K562 (cell line): ENCODE results near the gene MAB21L4. TPM values are rescaled to one million over a fixed set of nuclear protein-coding genes. Genes with fewer than 3 reads are reported as not detected.

Experiments used
- ATAC-seq: fragments of 200-7000 bp; cut with Tn5 transposase; 3 replicates; pipeline ENCODE4 v1.9.1; 2020; ENCODE audit warnings: moderate library complexity
- BruUV-seq: library from RNA; stranded (reverse); fragments of 400-500 nt; replicated peaks from 2 replicates; lab custom pipeline; 2021; lab: Mats Ljungman, UMichigan
- CTCF ChIA-PET: fragments of 300-600 bp; formaldehyde crosslinking; extraction: SDS; loops from one replicate; lab custom pipeline; 2021; ENCODE audit warnings: low intra/inter-chr PET ratio; lab: Yijun Ruan, JAX
- POLR2A ChIA-PET: fragments of 300-600, 350-650 bp; sonication (Branson Sonifier 250); formaldehyde crosslinking; extraction: SDS; loops from one replicate; lab custom pipeline; 2021; ENCODE audit warnings: antibody characterized with exemption, inconsistent platforms; lab: Yijun Ruan, JAX
- DNase-seq, 4 experiments: peaks; one replicate each; pipeline versions ENCODE4 v3.0.0 to v3.0.0-alpha.2; 2011 to 2018; ENCODE audit warnings: low spot score in 3 of 4, mixed read lengths in 3 of 4; ENCODE audit errors: extremely low read depth in 1 of 4
- FAIRE-seq: peaks from 2 replicates; lab custom pipeline; 2011; peaks lifted over from hg19 to GRCh38; lab: Jason Lieb, UNC
- H2AFZ ChIP-seq: 2 replicates; pipeline ENCODE4 v1.6.0; 2011; ENCODE audit warnings: low read depth, low read length, control low read depth, inconsistent platforms
- H3K27ac ChIP-seq: fragments of 200-600 bp; 3 replicates; pipeline ENCODE4 v1.8.0; 2011; ENCODE audit warnings: low read depth, mild to moderate bottlenecking, control low read depth, inconsistent platforms, low read length, moderate library complexity, mixed read lengths; ENCODE audit errors: extremely low read depth
- H3K27me3 ChIP-seq, 2 experiments: fragments of 300-600 bp in 1 of 2; 2 replicates in 1 of 2; 3 replicates in 1 of 2; pipeline versions ENCODE4 v1.6.0 to v1.8.0; 2011; ENCODE audit warnings: inconsistent platforms in 2 of 2, low read length in 2 of 2, mild to moderate bottlenecking in 1 of 2, mixed read lengths in 1 of 2, moderate library complexity in 1 of 2; ENCODE audit not compliant: control insufficient read depth in 2 of 2, insufficient read depth in 2 of 2
- H3K36me3 ChIP-seq: fragments of 300-600 bp; 3 replicates; pipeline ENCODE4 v1.8.0; 2011; ENCODE audit warnings: mild to moderate bottlenecking, low read length, inconsistent platforms; ENCODE audit not compliant: control insufficient read depth, insufficient read depth
- H3K4me1 ChIP-seq, 2 experiments: fragments of 200-600 bp in 1 of 2; replicated peaks in 1 of 2; 2 replicates in 1 of 2; 3 replicates in 1 of 2; pipeline versions ENCODE4 v1.5.1 to v1.8.0; 2011; ENCODE audit warnings: inconsistent platforms in 2 of 2, low read length in 2 of 2, mild to moderate bottlenecking in 1 of 2, mixed read lengths in 1 of 2, moderate library complexity in 1 of 2; ENCODE audit not compliant: control insufficient read depth in 2 of 2, insufficient read depth in 2 of 2
- H3K4me2 ChIP-seq: 2 replicates; pipeline ENCODE4 v1.6.1; 2011; ENCODE audit warnings: low read length, control low read depth, inconsistent platforms, mixed read lengths; ENCODE audit not compliant: insufficient read depth
- H3K4me3 ChIP-seq: fragments of 200-600 bp; sonication (generic), shearing (Covaris generic); 2 replicates; pipeline ENCODE4 v1.5.1; 2016; ENCODE audit warnings: control low read depth, inconsistent platforms
- H3K79me2 ChIP-seq: fragments of 200-600 bp; 3 replicates; pipeline ENCODE4 v1.8.0; 2011; ENCODE audit warnings: low read length, inconsistent platforms; ENCODE audit not compliant: control insufficient read depth, insufficient read depth
- H3K9ac ChIP-seq, 2 experiments: 2 replicates each; pipeline versions ENCODE4 v1.6.0 to v1.6.1; 2011; ENCODE audit warnings: low read depth in 2 of 2, low read length in 2 of 2, control low read depth in 1 of 2, inconsistent platforms in 1 of 2, mild to moderate bottlenecking in 1 of 2, mixed read lengths in 1 of 2; ENCODE audit not compliant: insufficient read depth in 1 of 2
- H3K9me1 ChIP-seq: one replicate; pipeline ENCODE4 v1.6.0; 2011; ENCODE audit warnings: inconsistent platforms, mild to moderate bottlenecking, low read length, moderate library complexity; ENCODE audit not compliant: control insufficient read depth, insufficient read depth
- H3K9me3 ChIP-seq: replicated peaks from 2 replicates; pipeline ENCODE4 v1.5.1; 2011; ENCODE audit warnings: low read depth, low read length, inconsistent platforms; ENCODE audit not compliant: control insufficient read depth, insufficient read depth
- H4K20me1 ChIP-seq: replicated peaks from 2 replicates; pipeline ENCODE4 v1.6.1; 2011; ENCODE audit warnings: low read length, inconsistent platforms, mixed read lengths; ENCODE audit not compliant: control insufficient read depth, insufficient read depth
- FOXM1 ChIP-seq, 2 experiments: fragments of 450-650 bp in 1 of 2; sonication (generic) in 1 of 2; formaldehyde crosslinking in 1 of 2; IDR thresholded peaks; 2 replicates each; pipeline versions ENCODE4 v1.6.1 to v1.9.0; 2017 to 2022; ENCODE audit warnings: low read depth in 2 of 2, mild to moderate bottlenecking in 2 of 2, missing genetic modification reagents in 1 of 2, moderate library complexity in 1 of 2
- KDM5B ChIP-seq: fragments of 200-600 bp; sonication (generic); IDR thresholded peaks from 2 replicates; pipeline ENCODE4 v1.6.1; 2012; ENCODE audit warnings: low read depth, mild to moderate bottlenecking, moderate library complexity, low read length, control low read depth, inconsistent platforms; ENCODE audit not compliant: insufficient replicate concordance
- NFXL1 ChIP-seq: fragments of 450-650 bp; formaldehyde crosslinking; IDR thresholded peaks from 2 replicates; pipeline ENCODE4 v1.4.0; 2021; ENCODE audit warnings: mild to moderate bottlenecking
- SRSF7 ChIP-seq: fragments of 200-400 bp; formaldehyde crosslinking; optimal IDR thresholded peaks from 2 replicates; pipeline ENCODE3; 2017; ENCODE audit warnings: mild to moderate bottlenecking, low read depth, low read length
- ZNF41 ChIP-seq: fragments of 250-450 bp; sonication (Bioruptor Pico); conservative IDR thresholded peaks from 2 replicates; pipeline ENCODE4 v1.4.0; 2020; ENCODE audit warnings: mild to moderate bottlenecking
- ZNF778 ChIP-seq: fragments of 450-650 bp; formaldehyde crosslinking; IDR thresholded peaks from 2 replicates; pipeline ENCODE4 v1.4.0; 2020; ENCODE audit warnings: mild to moderate bottlenecking, moderate library complexity
- WGBS: fragments of 100-300 bp; shearing (Covaris generic); methylation state at CpG from one replicate; pipeline ENCODE4 v1.1.6; 2016; ENCODE audit warnings: low coverage, mixed read lengths; ENCODE audit not compliant: insufficient coverage; ENCODE audit errors: missing lambda C conversion rate; 5-methylcytosine and 5-hydroxymethylcytosine counted together
- in situ Hi-C: fragments of 300-500 bp; cut with MboI; formaldehyde crosslinking; loops from 4 replicates; pipeline ENCODE4 v1.15.0; 2018; ENCODE audit warnings: inconsistent platforms, mixed read lengths
- intact Hi-C: fragments of 100-400 bp; cut with micrococcal nuclease; formaldehyde crosslinking; loops from 2 replicates; pipeline ENCODE4 v1.14.2; 2022
- polyA plus RNA-seq, 8 experiments: library from polyadenylated mRNA; depleted of rRNA in 4 of 8; stranded (reverse) in 5 of 8; unstranded in 3 of 8; fragments of >200 nt; fragmentation: Nextera tagmentation in 2 of 8; fragmentation: Illumina TruSeq in 1 of 8; extraction: Ambion mirVana in 2 of 8; extraction: Trizol in 1 of 8; gene quantifications; 2 replicates each; pipeline versions ENCODE4 v1.2.1 to v1.2.3, GENCODE V29; 2011 to 2014; ENCODE audit warnings: inconsistent platforms in 1 of 8, missing spikeins in 1 of 8
- total RNA-seq, 7 experiments: library from RNA; depleted of rRNA in 6 of 7; stranded (reverse); fragments of >200 nt in 6 of 7; fragmentation: Illumina TruSeq in 2 of 7; extraction: Trizol in 2 of 7; gene quantifications; 2 replicates each; pipeline versions ENCODE4 v1.2.1 to v1.2.3, GENCODE V29; 2011 to 2021; ENCODE audit warnings: low replicate concordance in 1 of 7
- TF ChIP-seq, protein P1 (sequence below), 2 experiments: fragments of 450-650 bp; IDR thresholded peaks; 2 replicates each; pipeline ENCODE4 v1.6.1; 2016; ENCODE audit warnings: mild to moderate bottlenecking in 2 of 2, borderline replicate concordance in 1 of 2, low read depth in 1 of 2, moderate library complexity in 1 of 2
- TF ChIP-seq, protein P2 (sequence below): IDR thresholded peaks from 3 replicates; pipeline ENCODE4 v1.6.1; 2011; ENCODE audit warnings: borderline replicate concordance, mild to moderate bottlenecking; ENCODE audit not compliant: insufficient read length, insufficient read depth
- TF ChIP-seq, protein P3 (sequence below): sonication (generic); formaldehyde crosslinking; IDR thresholded peaks from 2 replicates; pipeline ENCODE4 v1.8.0; 2022; ENCODE audit warnings: mild to moderate bottlenecking, missing genetic modification reagents
- TF ChIP-seq, protein P4 (sequence below): sonication (generic); formaldehyde crosslinking; IDR thresholded peaks from 2 replicates; pipeline ENCODE4 v1.8.1; 2023; ENCODE audit warnings: mild to moderate bottlenecking, missing genetic modification reagents

The MAB21L4 gene
- total and polyA plus RNA-seq, 9 of the 15 experiments (the other 6 are each of a cell fraction or from before 2014, with no cell fraction given) = 0.03 TPM; not detected in 8

DNA sequence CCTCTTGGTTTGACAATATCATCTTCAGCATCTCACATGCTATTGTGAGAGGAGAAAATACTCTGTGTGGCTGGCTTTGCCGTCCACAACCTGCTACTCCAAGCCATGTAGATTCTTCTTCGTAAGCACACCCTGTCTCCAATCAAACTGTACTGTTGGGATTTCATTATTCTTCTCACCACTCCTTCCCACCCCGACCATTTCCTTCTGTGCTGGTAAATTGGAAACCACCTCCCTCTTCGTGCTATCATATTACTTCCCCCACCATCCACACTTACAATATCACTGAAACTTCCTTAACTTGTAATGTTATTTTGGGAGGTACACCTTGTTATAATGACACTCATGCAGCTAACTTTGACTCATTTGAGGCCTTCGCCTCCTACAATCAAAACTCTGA, 30.6 kb downstream of the MAB21L4 start:
- Histone ChIP-seq H3K9me1 (no peaks in the 10 kb centered on the region), H3K9ac (no peak overlapping the region), H3K36me3 (no peaks in the 10 kb centered on the region), H3K9me3 (no peaks in the 10 kb centered on the region), H3K4me3 (no peak overlapping the region), H3K27ac (no peak overlapping the region), H3K4me2 (no peak overlapping the region), H4K20me1 (no peaks in the 10 kb centered on the region), H3K79me2 (no peaks in the 10 kb centered on the region), H3K4me1 (no peaks in the 10 kb centered on the region), H2AFZ (no peak overlapping the region), H3K27me3 (peaks cover 0 to 5% of the 10 kb centered on the region in 2 experiments; a peak in 2 of 5 replicates)
- 0% methylated on average over 5 of the region's 5 CpGs for WGBS
- ChIA-PET CTCF (no interaction called here), POLR2A (no interaction called here)
- intact Hi-C loops (no loop called here), in situ Hi-C loops (no loop called here)
- BruUV-seq = no TSS peak
- FAIRE-seq = no peak
- ATAC-seq = no peak
- DNase-seq = no peak
- TF ChIP-seq FOXM1 (IDR thresholded peaks at IDR 0.05; ENCODE audit: low read depth) = no peak
- no peak for TF ChIP-seq FOXM1 (CRISPR knock-in tag; IDR thresholded peaks at IDR 0.05; ENCODE audit: low read depth)
- no peak for TF ChIP-seq ZNF778
- no peak for TF ChIP-seq NFXL1 (CRISPR knock-in tag)
- no peak for TF ChIP-seq ZNF41 (CRISPR knock-in tag)
- TF ChIP-seq, protein P1, sequence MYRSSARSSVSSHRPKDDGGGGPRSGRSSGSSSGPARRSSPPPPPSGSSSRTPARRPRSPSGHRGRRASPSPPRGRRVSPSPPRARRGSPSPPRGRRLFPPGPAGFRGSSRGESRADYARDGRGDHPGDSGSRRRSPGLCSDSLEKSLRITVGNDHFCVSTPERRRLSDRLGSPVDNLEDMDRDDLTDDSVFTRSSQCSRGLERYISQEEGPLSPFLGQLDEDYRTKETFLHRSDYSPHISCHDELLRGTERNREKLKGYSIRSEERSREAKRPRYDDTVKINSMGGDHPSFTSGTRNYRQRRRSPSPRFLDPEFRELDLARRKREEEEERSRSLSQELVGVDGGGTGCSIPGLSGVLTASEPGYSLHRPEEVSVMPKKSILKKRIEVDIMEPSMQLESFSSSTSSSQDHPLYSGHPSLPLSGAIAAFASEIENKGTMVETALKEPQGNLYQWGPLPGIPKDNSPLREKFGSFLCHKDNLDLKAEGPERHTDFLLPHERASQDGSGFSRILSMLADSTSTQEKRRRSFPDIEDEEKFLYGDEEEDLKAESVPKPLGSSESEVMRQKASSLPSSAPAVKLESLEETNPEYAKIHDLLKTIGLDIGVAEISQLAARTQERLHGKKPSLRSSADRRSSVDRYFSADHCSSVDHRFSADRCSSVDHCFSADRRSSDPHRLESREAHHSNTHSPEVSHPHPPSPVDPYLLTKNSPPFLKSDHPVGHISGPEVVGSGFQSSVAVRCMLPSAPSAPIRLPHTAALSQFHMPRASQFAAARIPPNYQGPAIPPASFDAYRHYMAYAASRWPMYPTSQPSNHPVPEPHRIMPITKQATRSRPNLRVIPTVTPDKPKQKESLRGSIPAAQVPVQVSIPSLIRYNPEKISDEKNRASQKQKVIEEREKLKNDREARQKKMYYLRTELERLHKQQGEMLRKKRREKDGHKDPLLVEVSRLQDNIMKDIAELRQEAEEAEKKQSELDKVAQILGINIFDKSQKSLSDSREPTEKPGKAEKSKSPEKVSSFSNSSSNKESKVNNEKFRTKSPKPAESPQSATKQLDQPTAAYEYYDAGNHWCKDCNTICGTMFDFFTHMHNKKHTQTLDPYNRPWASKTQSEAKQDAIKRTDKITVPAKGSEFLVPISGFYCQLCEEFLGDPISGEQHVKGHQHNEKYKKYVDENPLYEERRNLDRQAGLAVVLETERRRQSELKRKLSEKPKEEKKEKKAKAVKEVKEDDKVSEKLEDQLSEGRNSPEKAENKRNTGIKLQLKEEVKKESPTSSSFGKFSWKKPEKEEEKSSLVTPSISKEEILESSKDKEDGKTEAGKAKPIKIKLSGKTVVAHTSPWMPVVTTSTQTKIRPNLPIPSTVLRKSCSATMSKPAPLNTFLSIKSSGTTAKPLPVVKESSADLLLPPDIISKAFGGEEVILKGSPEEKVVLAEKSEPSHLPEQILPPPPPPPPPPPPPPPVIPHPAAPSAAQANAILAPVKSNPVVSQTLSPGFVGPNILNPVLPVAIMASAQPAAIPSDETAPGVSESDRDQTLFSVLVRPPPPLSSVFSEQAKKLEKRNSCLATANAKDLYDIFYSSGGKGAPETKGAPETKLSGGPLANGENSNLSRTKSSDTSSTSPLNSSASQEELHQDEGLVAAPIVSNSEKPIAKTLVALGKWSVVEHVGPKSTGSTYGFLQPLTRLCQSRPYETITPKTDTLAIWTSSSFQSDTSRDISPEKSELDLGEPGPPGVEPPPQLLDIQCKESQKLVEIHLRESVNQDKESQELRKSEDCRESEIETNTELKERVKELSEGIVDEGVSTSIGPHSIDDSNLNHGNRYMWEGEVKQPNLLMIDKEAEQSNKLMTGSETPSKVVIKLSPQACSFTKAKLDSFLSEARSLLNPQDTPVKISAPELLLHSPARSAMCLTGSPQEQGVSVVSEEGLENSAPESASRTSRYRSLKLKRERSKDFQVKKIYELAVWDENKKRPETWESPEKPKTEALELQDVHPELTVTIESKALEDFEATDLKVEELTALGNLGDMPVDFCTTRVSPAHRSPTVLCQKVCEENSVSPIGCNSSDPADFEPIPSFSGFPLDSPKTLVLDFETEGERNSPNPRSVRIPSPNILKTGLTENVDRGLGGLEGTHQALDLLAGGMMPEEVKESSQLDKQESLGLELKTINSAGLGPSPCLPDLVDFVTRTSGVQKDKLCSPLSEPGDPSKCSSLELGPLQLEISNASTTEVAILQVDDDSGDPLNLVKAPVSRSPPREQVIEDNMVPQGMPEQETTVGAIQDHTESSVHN (IDR thresholded peaks at IDR 0.05; ENCODE audit: borderline replicate concordance in 1 of 2, low read depth in 1 of 2) = no peak
- TF ChIP-seq KDM5B = no peak
- TF ChIP-seq, protein P2, sequence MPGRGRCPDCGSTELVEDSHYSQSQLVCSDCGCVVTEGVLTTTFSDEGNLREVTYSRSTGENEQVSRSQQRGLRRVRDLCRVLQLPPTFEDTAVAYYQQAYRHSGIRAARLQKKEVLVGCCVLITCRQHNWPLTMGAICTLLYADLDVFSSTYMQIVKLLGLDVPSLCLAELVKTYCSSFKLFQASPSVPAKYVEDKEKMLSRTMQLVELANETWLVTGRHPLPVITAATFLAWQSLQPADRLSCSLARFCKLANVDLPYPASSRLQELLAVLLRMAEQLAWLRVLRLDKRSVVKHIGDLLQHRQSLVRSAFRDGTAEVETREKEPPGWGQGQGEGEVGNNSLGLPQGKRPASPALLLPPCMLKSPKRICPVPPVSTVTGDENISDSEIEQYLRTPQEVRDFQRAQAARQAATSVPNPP = no peak
- no peak for TF ChIP-seq SRSF7
- TF ChIP-seq, protein P3, sequence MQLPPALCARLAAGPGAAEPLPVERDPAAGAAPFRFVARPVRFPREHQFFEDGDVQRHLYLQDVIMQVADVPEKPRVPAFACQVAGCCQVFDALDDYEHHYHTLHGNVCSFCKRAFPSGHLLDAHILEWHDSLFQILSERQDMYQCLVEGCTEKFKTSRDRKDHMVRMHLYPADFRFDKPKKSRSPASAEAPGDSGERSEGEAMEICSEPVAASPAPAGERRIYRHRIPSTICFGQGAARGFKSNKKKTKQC (CRISPR knock-in tag) = no peak
- TF ChIP-seq, protein P4, sequence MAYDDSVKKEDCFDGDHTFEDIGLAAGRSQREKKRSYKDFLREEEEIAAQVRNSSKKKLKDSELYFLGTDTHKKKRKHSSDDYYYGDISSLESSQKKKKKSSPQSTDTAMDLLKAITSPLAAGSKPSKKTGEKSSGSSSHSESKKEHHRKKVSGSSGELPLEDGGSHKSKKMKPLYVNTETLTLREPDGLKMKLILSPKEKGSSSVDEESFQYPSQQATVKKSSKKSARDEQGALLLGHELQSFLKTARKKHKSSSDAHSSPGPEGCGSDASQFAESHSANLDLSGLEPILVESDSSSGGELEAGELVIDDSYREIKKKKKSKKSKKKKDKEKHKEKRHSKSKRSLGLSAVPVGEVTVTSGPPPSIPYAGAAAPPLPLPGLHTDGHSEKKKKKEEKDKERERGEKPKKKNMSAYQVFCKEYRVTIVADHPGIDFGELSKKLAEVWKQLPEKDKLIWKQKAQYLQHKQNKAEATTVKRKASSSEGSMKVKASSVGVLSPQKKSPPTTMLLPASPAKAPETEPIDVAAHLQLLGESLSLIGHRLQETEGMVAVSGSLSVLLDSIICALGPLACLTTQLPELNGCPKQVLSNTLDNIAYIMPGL (CRISPR knock-in tag) = no peak
